ENCODE results near the gene FYB2.

FYB2 gene

DNA sequence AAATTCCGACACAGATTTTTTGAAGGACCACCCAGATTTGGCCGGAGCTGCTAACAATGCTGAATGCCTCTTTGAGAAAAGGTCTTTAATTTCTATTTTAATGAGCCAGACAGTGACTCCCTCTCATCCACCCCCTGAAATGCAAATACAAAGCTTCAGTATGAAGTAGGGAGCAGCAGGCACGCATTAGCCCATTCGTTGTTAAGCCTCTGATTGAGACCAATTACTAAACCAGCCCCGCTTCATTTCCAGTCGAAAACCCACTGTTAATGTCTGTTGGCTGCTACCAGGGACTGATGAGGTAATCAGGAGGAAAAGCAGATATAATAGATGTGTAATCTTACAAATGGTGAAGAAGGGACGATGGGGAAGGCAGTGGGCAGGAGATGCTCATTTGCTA is 30.5 kb upstream of the FYB2 start:
- 91% methylated on average over 4 of the region's 7 CpGs for WGBS (ENCODE audit: insufficient coverage)
- Histone ChIP-seq H3K36me3 (ENCODE audit: control insufficient read depth in 4 of 4, insufficient read depth in 4 of 4, low read length in 3 of 4) (no peaks in the 10 kb centered on the region), H3K27me3 (replicated peaks in 2 of 5; ENCODE audit: control insufficient read depth in 4 of 5, insufficient read depth in 5 of 5, low read length in 4 of 5) (peaks cover 0 to 3% (median 1%) of the 10 kb centered on the region in 5 experiments), H3K27ac (ENCODE audit: insufficient read depth in 1 of 2, low read depth in 1 of 2, low read length in 2 of 2, poor library complexity in 1 of 2, severe bottlenecking in 2 of 2) (no peak overlapping the region), H3K9me3 (ENCODE audit: control extremely low read depth in 1 of 5, control insufficient read depth in 4 of 5, insufficient read depth in 2 of 5, low read depth in 1 of 5, low read length in 4 of 5) (peaks cover 0 to 3% (median 0%) of the 10 kb centered on the region in 5 experiments), H3K4me3 (ENCODE audit: control insufficient read depth in 1 of 7, extremely low read depth in 1 of 7, insufficient read depth in 4 of 7, low read depth in 2 of 7, low read length in 6 of 7) (no peak overlapping the region), H3K4me1 (ENCODE audit: control extremely low read depth in 1 of 4, control insufficient read depth in 4 of 4, insufficient read depth in 4 of 4, low read length in 3 of 4) (no peaks in the 10 kb centered on the region)
- no peak for DNase-seq
- CTCF ChIA-PET = interaction anchor here (1.2 kb wide), 1 partner anchor 8 kb away, joined by 4 read pairs; no protein-coding TSS in a partner anchor
- POLR2A ChIA-PET = no interaction called here

DNA sequence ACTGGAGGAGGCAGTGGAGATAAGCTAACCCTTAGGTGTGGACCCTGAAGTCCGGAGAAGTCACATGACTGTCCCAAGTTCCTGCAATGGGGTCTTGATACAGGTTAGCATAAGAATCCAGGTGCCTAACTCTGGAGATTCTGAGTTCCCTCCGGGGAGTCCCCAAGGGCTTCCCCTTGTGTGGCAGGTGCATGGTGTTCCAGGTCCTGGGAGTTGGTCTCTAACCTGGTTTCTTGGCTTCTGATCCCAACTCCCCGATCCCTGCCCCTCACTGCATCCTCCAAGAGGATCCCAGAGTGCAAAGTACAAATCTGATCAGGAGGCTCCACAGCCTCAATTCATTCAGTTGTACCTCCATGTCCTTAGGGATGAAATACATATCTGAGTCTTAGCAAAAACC is 26.1 kb upstream of the FYB2 start:
- POLR2A ChIA-PET = no interaction called here
- Histone ChIP-seq H3K4me3 (ENCODE audit: control insufficient read depth in 1 of 7, extremely low read depth in 1 of 7, insufficient read depth in 4 of 7, low read depth in 2 of 7, low read length in 6 of 7) (no peak overlapping the region), H3K27ac (ENCODE audit: insufficient read depth in 1 of 2, low read depth in 1 of 2, low read length in 2 of 2, poor library complexity in 1 of 2, severe bottlenecking in 2 of 2) (no peak overlapping the region), H3K9me3 (ENCODE audit: control extremely low read depth in 1 of 5, control insufficient read depth in 4 of 5, insufficient read depth in 2 of 5, low read depth in 1 of 5, low read length in 4 of 5) (peaks cover 0 to 3% (median 0%) of the 10 kb centered on the region in 5 experiments), H3K27me3 (replicated peaks in 2 of 5; ENCODE audit: control insufficient read depth in 4 of 5, insufficient read depth in 5 of 5, low read length in 4 of 5) (peaks cover 0 to 4% (median 2%) of the 10 kb centered on the region in 5 experiments), H3K4me1 (ENCODE audit: control extremely low read depth in 1 of 4, control insufficient read depth in 4 of 4, insufficient read depth in 4 of 4, low read length in 3 of 4) (no peaks in the 10 kb centered on the region), H3K36me3 (ENCODE audit: control insufficient read depth in 4 of 4, insufficient read depth in 4 of 4, low read length in 3 of 4) (no peaks in the 10 kb centered on the region)
- WGBS (ENCODE audit: insufficient coverage) = 87% methylated on average over 3 of the region's 3 CpGs
- DNase-seq = no peak
- CTCF ChIA-PET = no interaction called here

DNA sequence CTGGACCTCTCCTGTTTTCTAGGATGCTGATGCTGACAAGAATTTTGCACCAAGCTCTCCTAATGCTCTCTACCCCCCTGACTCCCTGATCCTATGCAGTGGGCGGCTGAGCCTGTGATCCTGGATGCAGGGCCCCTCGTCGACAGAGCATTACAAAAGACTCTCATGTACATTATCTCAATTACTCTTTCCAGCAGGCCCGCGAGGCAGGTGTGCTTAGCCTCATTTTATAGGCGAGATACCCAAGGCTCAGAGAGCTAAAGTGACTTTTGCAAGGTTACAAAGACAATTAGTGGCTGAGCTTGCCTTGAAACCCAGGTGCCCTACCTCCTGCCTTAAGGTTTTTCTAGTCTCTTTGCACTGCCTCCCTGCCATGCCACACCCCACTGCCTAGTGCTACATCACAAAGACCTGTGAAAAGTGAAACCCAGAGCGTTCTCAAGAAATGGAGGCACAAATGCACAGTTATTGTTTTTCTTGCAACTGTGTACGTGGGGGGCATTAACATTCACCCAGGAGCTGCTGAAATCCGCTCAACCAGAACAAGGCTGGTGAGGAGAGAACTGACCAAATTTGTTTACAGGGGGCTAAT is 25.4 kb upstream of the FYB2 start:
- no peak overlapping the region for H3K4me3 ChIP-seq (ENCODE audit: control insufficient read depth in 1 of 7, extremely low read depth in 1 of 7, insufficient read depth in 4 of 7, low read depth in 2 of 7, low read length in 6 of 7)
- H3K27ac ChIP-seq (ENCODE audit: insufficient read depth in 1 of 2, low read depth in 1 of 2, low read length in 2 of 2, poor library complexity in 1 of 2, severe bottlenecking in 2 of 2) = no peak overlapping the region
- no peaks in the 10 kb centered on the region for H3K36me3 ChIP-seq (ENCODE audit: control insufficient read depth in 4 of 4, insufficient read depth in 4 of 4, low read length in 3 of 4)
- DNase-seq = no peak
- POLR2A ChIA-PET = no interaction called here
- H3K27me3 ChIP-seq (replicated peaks in 2 of 5; ENCODE audit: control insufficient read depth in 4 of 5, insufficient read depth in 5 of 5, low read length in 4 of 5) = peaks cover 0 to 3% (median 2%) of the 10 kb centered on the region in 5 experiments
- WGBS (ENCODE audit: insufficient coverage) = 75% methylated on average over 9 of the region's 9 CpGs
- no peaks in the 10 kb centered on the region for H3K4me1 ChIP-seq (ENCODE audit: control extremely low read depth in 1 of 4, control insufficient read depth in 4 of 4, insufficient read depth in 4 of 4, low read length in 3 of 4)
- CTCF ChIA-PET = no interaction called here
- peaks cover 0 to 3% (median 0%) of the 10 kb centered on the region in 5 experiments for H3K9me3 ChIP-seq (ENCODE audit: control extremely low read depth in 1 of 5, control insufficient read depth in 4 of 5, insufficient read depth in 2 of 5, low read depth in 1 of 5, low read length in 4 of 5)

DNA sequence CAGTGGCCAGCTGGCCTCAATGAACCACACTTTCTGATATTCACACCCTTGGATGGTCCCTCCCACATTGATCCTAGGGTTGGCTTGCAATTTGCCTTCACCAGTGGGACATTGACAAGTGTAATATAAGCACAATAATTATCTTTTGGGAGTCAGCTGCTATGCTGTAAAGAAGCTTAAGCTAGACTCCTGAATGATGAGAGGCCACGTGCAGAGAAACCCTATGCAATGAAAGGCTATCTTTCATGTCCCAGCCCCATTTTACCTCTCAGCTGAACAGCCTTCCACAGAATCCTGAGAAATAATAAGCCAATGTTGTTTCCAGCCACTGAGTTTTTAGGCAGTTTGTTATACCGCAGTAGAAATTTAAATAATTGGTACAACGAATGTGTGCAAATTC is 24.3 kb upstream of the FYB2 start:
- H3K4me3 ChIP-seq (ENCODE audit: control insufficient read depth in 1 of 7, extremely low read depth in 1 of 7, insufficient read depth in 4 of 7, low read depth in 2 of 7, low read length in 6 of 7) = no peak overlapping the region
- peaks cover 0 to 3% (median 0%) of the 10 kb centered on the region in 5 experiments for H3K9me3 ChIP-seq (ENCODE audit: control extremely low read depth in 1 of 5, control insufficient read depth in 4 of 5, insufficient read depth in 2 of 5, low read depth in 1 of 5, low read length in 4 of 5)
- H3K27ac ChIP-seq (ENCODE audit: insufficient read depth in 1 of 2, low read depth in 1 of 2, low read length in 2 of 2, poor library complexity in 1 of 2, severe bottlenecking in 2 of 2) = no peak overlapping the region
- no peak for DNase-seq
- no peaks in the 10 kb centered on the region for H3K36me3 ChIP-seq (ENCODE audit: control insufficient read depth in 4 of 4, insufficient read depth in 4 of 4, low read length in 3 of 4)
- CTCF ChIA-PET = no interaction called here
- POLR2A ChIA-PET = no interaction called here
- 100% methylated on average over 2 of the region's 3 CpGs for WGBS (ENCODE audit: insufficient coverage)
- H3K27me3 ChIP-seq (replicated peaks in 2 of 5; ENCODE audit: control insufficient read depth in 4 of 5, insufficient read depth in 5 of 5, low read length in 4 of 5) = peaks cover 0 to 3% (median 0%) of the 10 kb centered on the region in 5 experiments
- H3K4me1 ChIP-seq (ENCODE audit: control extremely low read depth in 1 of 4, control insufficient read depth in 4 of 4, insufficient read depth in 4 of 4, low read length in 3 of 4) = no peaks in the 10 kb centered on the region

DNA sequence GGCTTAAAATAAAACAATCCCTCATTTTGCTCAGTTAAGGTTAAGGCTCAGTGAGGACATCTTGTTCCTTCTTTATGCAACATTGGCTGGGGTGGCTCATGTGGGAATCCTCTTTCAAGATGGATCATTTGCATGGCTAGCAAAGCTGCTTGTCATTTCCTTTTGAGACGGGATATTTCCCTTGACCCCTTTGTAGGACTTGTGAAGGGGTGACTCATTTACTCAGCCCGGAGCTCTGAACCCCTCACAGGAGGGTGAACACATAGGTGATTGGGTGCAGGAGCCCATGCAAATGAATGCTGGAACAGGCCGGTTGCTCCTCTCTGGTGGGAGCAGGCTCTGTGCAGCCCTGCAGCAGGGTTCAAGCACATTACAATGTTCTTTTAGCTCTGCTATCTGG is 19.6 kb upstream of the FYB2 start:
- ChIA-PET CTCF (no interaction called here), POLR2A (no interaction called here)
- H3K4me1 ChIP-seq (ENCODE audit: control extremely low read depth in 1 of 4, control insufficient read depth in 4 of 4, insufficient read depth in 4 of 4, low read length in 3 of 4) = no peaks in the 10 kb centered on the region
- no peak for DNase-seq
- 68% methylated on average over 3 of the region's 3 CpGs for WGBS (ENCODE audit: insufficient coverage)
- no peaks in the 10 kb centered on the region for H3K36me3 ChIP-seq (ENCODE audit: control insufficient read depth in 4 of 4, insufficient read depth in 4 of 4, low read length in 3 of 4)
- H3K4me3 ChIP-seq (ENCODE audit: control insufficient read depth in 1 of 7, extremely low read depth in 1 of 7, insufficient read depth in 4 of 7, low read depth in 2 of 7, low read length in 6 of 7) = no peak overlapping the region
- H3K9me3 ChIP-seq (ENCODE audit: control extremely low read depth in 1 of 5, control insufficient read depth in 4 of 5, insufficient read depth in 2 of 5, low read depth in 1 of 5, low read length in 4 of 5) = no peaks in the 10 kb centered on the region
- H3K27ac ChIP-seq (ENCODE audit: insufficient read depth in 1 of 2, low read depth in 1 of 2, low read length in 2 of 2, poor library complexity in 1 of 2, severe bottlenecking in 2 of 2) = no peak overlapping the region
- H3K27me3 ChIP-seq (replicated peaks in 2 of 5; ENCODE audit: control insufficient read depth in 4 of 5, insufficient read depth in 5 of 5, low read length in 4 of 5) = peaks cover 0 to 8% (median 3%) of the 10 kb centered on the region in 5 experiments

DNA sequence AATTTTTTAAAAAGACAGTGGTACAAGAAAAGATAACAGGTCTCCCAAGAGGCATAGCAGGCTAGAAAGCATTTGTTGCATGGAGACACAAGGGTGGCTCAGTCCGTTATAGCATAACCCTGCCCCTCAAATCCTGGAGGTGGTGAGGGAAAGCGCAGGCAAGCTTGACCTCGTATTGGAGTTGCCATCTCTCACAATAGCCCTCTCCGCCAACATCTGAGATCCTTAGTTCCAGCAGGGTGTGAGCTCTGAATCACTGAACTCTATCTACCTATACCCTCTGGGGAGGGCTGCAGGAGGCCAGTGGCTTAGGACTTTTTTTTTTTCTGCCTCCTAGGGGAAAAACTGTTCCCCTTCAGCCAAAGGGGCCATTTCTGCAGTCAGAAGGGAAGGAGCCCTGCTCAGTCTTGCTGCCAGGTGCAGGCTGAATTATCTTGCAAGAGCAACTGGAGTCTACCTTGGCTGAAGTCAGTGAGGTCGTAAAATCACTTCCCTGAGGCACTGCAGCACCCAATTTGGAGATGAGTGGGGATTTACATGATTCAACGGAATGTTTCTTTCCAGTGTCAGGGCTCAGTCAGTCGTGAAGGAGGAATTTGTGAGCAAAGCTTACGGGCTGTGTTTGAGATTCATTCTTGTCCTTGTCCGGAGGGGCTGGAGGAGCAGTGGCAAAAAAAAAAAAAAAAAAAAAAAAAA is 18.2 kb upstream of the FYB2 start:
- no peaks in the 10 kb centered on the region for H3K36me3 ChIP-seq (ENCODE audit: control insufficient read depth in 4 of 4, insufficient read depth in 4 of 4, low read length in 3 of 4)
- CTCF ChIA-PET = interaction anchor here (0.9 to 1.2 kb wide), 3 partner anchors 17 to 1209 kb away, joined by 3 to 4 read pairs (median 3); no protein-coding TSS in a partner anchor
- no peaks in the 10 kb centered on the region for H3K4me1 ChIP-seq (ENCODE audit: control extremely low read depth in 1 of 4, control insufficient read depth in 4 of 4, insufficient read depth in 4 of 4, low read length in 3 of 4)
- no peak for DNase-seq
- H3K27me3 ChIP-seq (replicated peaks in 2 of 5; ENCODE audit: control insufficient read depth in 4 of 5, insufficient read depth in 5 of 5, low read length in 4 of 5) = peaks cover 0 to 8% (median 3%) of the 10 kb centered on the region in 5 experiments
- no peak overlapping the region for H3K4me3 ChIP-seq (ENCODE audit: control insufficient read depth in 1 of 7, extremely low read depth in 1 of 7, insufficient read depth in 4 of 7, low read depth in 2 of 7, low read length in 6 of 7)
- WGBS (ENCODE audit: insufficient coverage) = 75% methylated on average over 7 of the region's 9 CpGs
- no peak overlapping the region for H3K27ac ChIP-seq (ENCODE audit: insufficient read depth in 1 of 2, low read depth in 1 of 2, low read length in 2 of 2, poor library complexity in 1 of 2, severe bottlenecking in 2 of 2)
- POLR2A ChIA-PET = no interaction called here
- no peaks in the 10 kb centered on the region for H3K9me3 ChIP-seq (ENCODE audit: control extremely low read depth in 1 of 5, control insufficient read depth in 4 of 5, insufficient read depth in 2 of 5, low read depth in 1 of 5, low read length in 4 of 5)

DNA sequence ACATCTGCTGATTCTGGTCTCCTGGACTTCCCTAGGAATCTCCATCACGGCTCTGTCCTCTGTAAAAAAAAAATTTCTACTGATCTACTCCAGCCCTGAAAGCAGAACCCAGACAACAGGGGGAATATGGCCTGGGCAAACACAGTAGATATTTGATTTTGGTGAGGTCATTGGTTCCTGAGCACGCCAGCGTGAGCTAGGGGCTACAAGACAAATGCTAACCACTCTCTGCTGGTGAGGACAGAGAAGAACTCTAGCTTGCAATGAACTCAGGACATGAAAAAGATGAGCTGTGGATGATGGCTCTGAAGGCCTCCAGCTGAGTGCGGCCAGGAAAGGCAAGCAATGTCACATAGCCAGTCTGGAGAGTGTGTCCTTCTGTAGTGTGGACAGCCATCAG is 17.2 kb upstream of the FYB2 start:
- H3K9me3 ChIP-seq (ENCODE audit: control extremely low read depth in 1 of 5, control insufficient read depth in 4 of 5, insufficient read depth in 2 of 5, low read depth in 1 of 5, low read length in 4 of 5) = no peaks in the 10 kb centered on the region
- DNase-seq = no peak
- ChIA-PET POLR2A (no interaction called here), CTCF (interaction anchor here (0.7 to 1.2 kb wide), 3 partner anchors 16 to 1214 kb away, joined by 3 read pairs; no protein-coding TSS in a partner anchor)
- no peaks in the 10 kb centered on the region for H3K36me3 ChIP-seq (ENCODE audit: control insufficient read depth in 4 of 4, insufficient read depth in 4 of 4, low read length in 3 of 4)
- WGBS (ENCODE audit: insufficient coverage) = 93% methylated on average over 3 of the region's 4 CpGs
- H3K4me1 ChIP-seq (ENCODE audit: control extremely low read depth in 1 of 4, control insufficient read depth in 4 of 4, insufficient read depth in 4 of 4, low read length in 3 of 4) = no peaks in the 10 kb centered on the region
- H3K4me3 ChIP-seq (ENCODE audit: control insufficient read depth in 1 of 7, extremely low read depth in 1 of 7, insufficient read depth in 4 of 7, low read depth in 2 of 7, low read length in 6 of 7) = no peak overlapping the region
- H3K27me3 ChIP-seq (replicated peaks in 2 of 5; ENCODE audit: control insufficient read depth in 4 of 5, insufficient read depth in 5 of 5, low read length in 4 of 5) = peaks cover 0 to 8% (median 2%) of the 10 kb centered on the region in 5 experiments
- no peak overlapping the region for H3K27ac ChIP-seq (ENCODE audit: insufficient read depth in 1 of 2, low read depth in 1 of 2, low read length in 2 of 2, poor library complexity in 1 of 2, severe bottlenecking in 2 of 2)

Measured in common myeloid progenitor, CD34-positive (primary cell).